Activated CD4-positive, alpha-beta T cell treated with anti-CD3 and anti-CD28 coated beads, Interleukin-2, amount 50 U/mL, for 16 hours (primary cell): ENCODE data around the gene CNTNAP2.
"Not testable (repeated sequence)": the region's sequence is repeated elsewhere in the genome, so short reads cannot be mapped to it uniquely, and the experiment has no call there.

Experiments
- DNase-seq: peaks from one replicate; pipeline ENCODE4 v3.0.0-alpha.2; 2020

CNTNAP2 gene

GRCh38 chr7:148078111-148078510 is 1961.5 kb downstream of the CNTNAP2 start:
- DNase-seq: not testable (repeated sequence)

GRCh38 chr7:148079206-148080080 is 1962.8 kb downstream of the CNTNAP2 start:
- DNase-seq: no peak

GRCh38 chr7:148083448-148083847 is 1966.8 kb downstream of the CNTNAP2 start:
- no peak for DNase-seq

- peak; percentile 27 for DNase-seq
Measured at GRCh38 chr7:148084138-148084537, 1967.5 kb downstream of the CNTNAP2 start.

GRCh38 chr7:148091882-148092281 is 1975.3 kb downstream of the CNTNAP2 start:
- DNase-seq: no peak

- DNase-seq: no peak
Measured at GRCh38 chr7:148093375-148094166, 1977.0 kb downstream of the CNTNAP2 start.

- no peak for DNase-seq
Measured at GRCh38 chr7:148095066-148095465, 1978.5 kb downstream of the CNTNAP2 start.

GRCh38 chr7:148104136-148104716 is 1987.6 kb downstream of the CNTNAP2 start:
- DNase-seq: no peak

GRCh38 chr7:148104924-148105323 is 1988.3 kb downstream of the CNTNAP2 start:
- no peak for DNase-seq

GRCh38 chr7:148105853-148106252 is 1989.3 kb downstream of the CNTNAP2 start:
- DNase-seq: no peak

GRCh38 chr7:148107443-148108127 is 1991.0 kb downstream of the CNTNAP2 start:
- DNase-seq: no peak

GRCh38 chr7:148108381-148108780 is 1991.8 kb downstream of the CNTNAP2 start:
- no peak for DNase-seq

GRCh38 chr7:148110097-148110868 is 1993.7 kb downstream of the CNTNAP2 start:
- no peak for DNase-seq

GRCh38 chr7:148114804-148115203 is 1998.2 kb downstream of the CNTNAP2 start:
- DNase-seq: no peak

- DNase-seq: no peak
Measured at GRCh38 chr7:148115308-148115707, 1998.7 kb downstream of the CNTNAP2 start.

- DNase-seq: no peak
Measured at GRCh38 chr7:148116195-148116594, 1999.6 kb downstream of the CNTNAP2 start.

GRCh38 chr7:148116829-148117403 is 2000.3 kb downstream of the CNTNAP2 start:
- DNase-seq: no peak

- no peak for DNase-seq
Measured at GRCh38 chr7:148118371-148118770, 2001.8 kb downstream of the CNTNAP2 start.

GRCh38 chr7:148121401-148121800 is 2004.8 kb downstream of the CNTNAP2 start:
- no peak for DNase-seq

- DNase-seq: no peak
Measured at GRCh38 chr7:148121847-148122246, 2005.2 kb downstream of the CNTNAP2 start.

- no peak for DNase-seq
Measured at GRCh38 chr7:148124477-148124876, 2007.9 kb downstream of the CNTNAP2 start.

GRCh38 chr7:148127374-148127773 is 2010.8 kb downstream of the CNTNAP2 start:
- DNase-seq: no peak
